Measurements from ENCODE around the gene GUCY1A2.

The GUCY1A2 gene

DNA sequence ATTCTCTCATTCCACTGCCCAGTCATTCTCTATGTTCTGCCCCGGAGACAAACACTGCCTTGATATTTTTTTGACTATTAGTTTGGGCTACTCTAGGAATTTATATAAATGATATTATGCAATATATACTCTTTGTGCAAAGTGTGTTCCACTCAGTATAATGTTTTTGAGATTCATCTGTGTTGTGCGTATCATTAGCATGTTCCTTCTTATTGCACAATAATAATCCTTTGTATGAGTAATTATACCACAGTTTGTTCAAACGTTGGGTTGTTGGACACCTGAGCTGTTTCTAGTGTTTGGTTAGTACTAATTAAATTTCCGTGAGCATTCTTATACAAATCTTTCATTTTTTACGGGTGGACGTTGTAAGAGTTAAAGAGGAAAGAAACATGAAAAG, 390.6 kb downstream of the GUCY1A2 start:
- no peaks in the 10 kb centered on the region for H3K36me3 ChIP-seq (ENCODE audit: insufficient read depth, low read length)
- H3K9me3 ChIP-seq (ENCODE audit: control insufficient read depth, insufficient read depth, low read length): peaks cover 5% of the 10 kb centered on the region; the same call in 1 of the 2 replicates
- H3K4me1 ChIP-seq (ENCODE audit: insufficient read depth, low read length): no peaks in the 10 kb centered on the region
- H3K9ac ChIP-seq (ENCODE audit: low read depth, low read length): no peak overlapping the region

DNA sequence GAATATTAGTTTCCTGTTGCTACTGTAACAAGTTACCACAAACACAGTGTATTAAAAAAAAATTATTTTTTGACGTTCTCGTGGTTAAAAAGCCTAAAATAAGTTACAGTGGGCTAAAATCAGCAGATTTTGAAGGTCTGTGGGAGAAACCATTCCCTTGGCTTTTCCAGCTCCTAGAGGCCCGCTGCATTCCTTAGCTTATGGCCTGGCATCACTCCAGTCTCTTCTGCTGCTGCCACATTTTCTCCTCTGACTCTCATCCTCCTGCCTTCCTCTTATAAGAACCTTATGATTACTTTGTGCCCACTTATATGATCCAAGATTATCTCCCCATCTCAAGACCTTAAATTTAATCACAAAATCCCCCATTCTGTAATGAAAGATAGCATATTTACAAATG, 392.7 kb downstream of the GUCY1A2 start:
- Histone ChIP-seq H3K36me3 (ENCODE audit: insufficient read depth, low read length) (no peaks in the 10 kb centered on the region), H3K4me1 (ENCODE audit: insufficient read depth, low read length) (no peaks in the 10 kb centered on the region), H3K9ac (ENCODE audit: low read depth, low read length) (no peak overlapping the region), H3K9me3 (ENCODE audit: control insufficient read depth, insufficient read depth, low read length) (peaks cover 5% of the 10 kb centered on the region; the same call in 1 of the 2 replicates)

DNA sequence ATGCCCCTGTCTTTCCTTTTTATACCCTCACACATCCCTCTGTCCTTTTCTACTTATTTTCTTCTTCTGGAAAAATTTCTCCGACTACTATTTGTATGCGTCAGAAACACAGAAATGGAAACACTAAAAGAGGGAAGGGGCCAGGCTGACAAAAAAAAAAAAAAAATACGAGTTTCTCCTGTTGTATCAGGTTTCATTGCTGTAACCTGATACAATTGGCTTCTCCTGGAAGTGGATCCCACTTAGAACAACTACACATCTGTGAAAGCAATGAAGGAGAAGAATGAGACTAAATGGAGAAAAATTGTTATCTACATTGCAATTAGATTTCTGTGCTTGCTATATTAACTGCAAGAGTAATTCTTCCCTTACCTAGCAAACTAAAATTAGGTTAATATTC, 393.9 kb downstream of the GUCY1A2 start:
- Histone ChIP-seq H3K9me3 (ENCODE audit: control insufficient read depth, insufficient read depth, low read length) (peaks cover 5% of the 10 kb centered on the region; the same call in 1 of the 2 replicates), H3K4me1 (ENCODE audit: insufficient read depth, low read length) (no peaks in the 10 kb centered on the region), H3K9ac (ENCODE audit: low read depth, low read length) (no peak overlapping the region), H3K36me3 (ENCODE audit: insufficient read depth, low read length) (no peaks in the 10 kb centered on the region)

All from ES-I3 (cell line).